Measurements from ENCODE around the gene CLSTN3. TPM values are rescaled to one million over a fixed set of nuclear protein-coding genes. Genes with fewer than 3 reads are reported as not detected.

The CLSTN3 gene
- total and polyA plus RNA-seq, 7 experiments from 2014 or later = 1.1 to 76.3 (median 25.5) TPM

DNA sequence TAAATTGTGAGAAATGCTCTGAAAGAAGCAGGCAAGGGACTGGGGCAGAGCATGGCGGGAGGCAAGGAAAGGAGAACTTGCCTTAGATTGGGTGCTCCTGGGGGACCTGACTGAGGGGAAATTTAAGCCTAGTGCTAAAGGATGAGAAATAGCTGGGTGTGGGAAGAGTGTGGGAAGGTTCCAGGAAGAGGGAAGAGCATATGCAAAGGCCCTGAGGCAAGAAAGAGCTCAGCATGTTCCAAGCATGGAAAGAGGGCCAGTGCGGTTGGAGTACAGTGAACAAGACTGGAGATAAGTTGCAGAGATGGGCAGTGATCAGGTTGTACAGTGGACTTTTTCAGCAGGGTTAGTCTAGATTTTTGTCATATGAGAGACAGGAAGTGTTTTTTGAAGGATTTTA is 9.0 kb downstream of the CLSTN3 start:
- peak overlapping the region in 1 of 9 donors; percentile 44 for H3K27ac Mint-ChIP-seq
- H3K36me3 ChIP-seq (ENCODE audit: control insufficient read depth in 2 of 3, insufficient read depth in 3 of 3, low read length in 3 of 3) = peaks cover 0 to 48% (median 0%) of the 10 kb centered on the region in 3 experiments
- no peak overlapping the region for H3K27ac ChIP-seq (ENCODE audit: low read depth, low read length)
- intact Hi-C loops (cut with micrococcal nuclease) = no loop called here
- no peaks in the 10 kb centered on the region for H3K27me3 ChIP-seq (ENCODE audit: control insufficient read depth in 2 of 2, insufficient read depth in 2 of 2, low read length in 2 of 2)
- DNase-seq (no peak), ATAC-seq (no peak)
- H3K4me3 ChIP-seq (ENCODE audit: low read length) = no peak overlapping the region
- H3K4me3 Mint-ChIP-seq = no peak overlapping the region
- H3K9me3 Mint-ChIP-seq = no peaks in the 10 kb centered on the region
- H3K9me3 ChIP-seq (ENCODE audit: control insufficient read depth in 2 of 3, low read length in 3 of 3) = no peaks in the 10 kb centered on the region
- peaks cover 8 to 59% (median 23%) of the 10 kb centered on the region in 5 donors for H3K36me3 Mint-ChIP-seq
- peaks cover 0 to 3% of the 10 kb centered on the region in 2 donors for H3K4me1 ChIP-seq (ENCODE audit: control insufficient read depth in 2 of 2, insufficient read depth in 2 of 2, low read length in 2 of 2)
- ChIA-PET POLR2A (no interaction called here), CTCF (interaction anchor here (1.1 to 2.7 kb wide), 2 partner anchors 11 to 50 kb away, joined by 3 to 11 read pairs; partner anchors contain the start of gene PEX5)
- peaks cover 0 to 9% (median 5%) of the 10 kb centered on the region in 7 donors for H3K4me1 Mint-ChIP-seq
- H3K27me3 Mint-ChIP-seq = no peaks in the 10 kb centered on the region

DNA sequence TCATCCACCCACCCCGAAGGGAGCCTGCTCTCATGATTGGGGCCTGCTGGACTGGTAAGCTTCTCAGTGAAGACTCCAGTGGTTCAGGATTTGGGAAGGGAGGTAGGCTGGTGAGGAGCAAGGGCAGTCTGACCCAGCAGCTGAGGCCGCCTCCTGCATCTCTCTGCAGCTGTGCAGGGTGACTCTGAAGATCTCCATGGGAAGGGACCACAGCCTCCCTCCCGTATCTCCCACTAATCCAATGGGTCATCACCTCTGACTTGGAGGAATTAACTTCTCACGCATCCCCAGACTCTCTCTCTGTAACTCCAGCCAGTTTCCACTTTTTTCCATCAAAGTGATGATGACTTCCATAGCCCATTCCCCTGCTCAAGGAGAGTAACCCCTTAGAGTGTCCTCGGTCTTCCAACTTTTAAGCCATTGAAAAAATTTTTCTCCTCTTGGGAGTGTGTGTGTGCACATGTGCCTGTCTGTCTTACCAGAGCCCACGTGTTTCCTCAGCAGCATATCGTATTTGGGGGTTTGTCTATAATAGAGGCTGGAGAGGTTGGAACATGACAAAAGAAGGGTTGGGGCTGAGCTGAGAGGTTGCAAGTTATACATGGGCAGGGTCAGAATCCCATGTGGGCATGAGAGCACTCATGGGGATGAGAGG is 11.3 kb downstream of the CLSTN3 start:
- H3K36me3 Mint-ChIP-seq = peaks cover 1 to 49% (median 25%) of the 10 kb centered on the region in 5 donors
- no peaks in the 10 kb centered on the region for H3K27me3 ChIP-seq (ENCODE audit: control insufficient read depth in 2 of 2, insufficient read depth in 2 of 2, low read length in 2 of 2)
- H3K27me3 Mint-ChIP-seq = no peaks in the 10 kb centered on the region
- peak overlapping the region in 3 of 9 donors; percentile 23 to 76 (median 58) for H3K27ac Mint-ChIP-seq
- DNase-seq (no peak), ATAC-seq (no peak)
- peaks cover 0 to 16% (median 5%) of the 10 kb centered on the region in 7 donors for H3K4me1 Mint-ChIP-seq
- ChIA-PET POLR2A (interaction anchor here (0.6 kb wide), 1 partner anchor 11 kb away, joined by 3 read pairs; no protein-coding TSS in a partner anchor), CTCF (interaction anchor here (0.6 to 2.7 kb wide), 11 partner anchors 9 to 1097 kb away, joined by 3 to 11 read pairs (median 4); partner anchors contain the start of genes C1RL and PEX5)
- H3K4me3 ChIP-seq (ENCODE audit: low read length) = no peak overlapping the region
- H3K4me1 ChIP-seq (ENCODE audit: control insufficient read depth in 2 of 2, insufficient read depth in 2 of 2, low read length in 2 of 2) = peaks cover 0 to 3% of the 10 kb centered on the region in 2 donors
- no peak overlapping the region for H3K4me3 Mint-ChIP-seq
- intact Hi-C loops (cut with micrococcal nuclease) = loop anchor here (1.0 to 2.0 kb wide), 3 partner anchors 47 to 497 kb away; no protein-coding TSS in a partner anchor
- H3K9me3 Mint-ChIP-seq = no peaks in the 10 kb centered on the region
- no peak overlapping the region for H3K27ac ChIP-seq (ENCODE audit: low read depth, low read length)
- peaks cover 0 to 31% (median 0%) of the 10 kb centered on the region in 3 experiments for H3K36me3 ChIP-seq (ENCODE audit: control insufficient read depth in 2 of 3, insufficient read depth in 3 of 3, low read length in 3 of 3)
- no peaks in the 10 kb centered on the region for H3K9me3 ChIP-seq (ENCODE audit: control insufficient read depth in 2 of 3, low read length in 3 of 3)

DNA sequence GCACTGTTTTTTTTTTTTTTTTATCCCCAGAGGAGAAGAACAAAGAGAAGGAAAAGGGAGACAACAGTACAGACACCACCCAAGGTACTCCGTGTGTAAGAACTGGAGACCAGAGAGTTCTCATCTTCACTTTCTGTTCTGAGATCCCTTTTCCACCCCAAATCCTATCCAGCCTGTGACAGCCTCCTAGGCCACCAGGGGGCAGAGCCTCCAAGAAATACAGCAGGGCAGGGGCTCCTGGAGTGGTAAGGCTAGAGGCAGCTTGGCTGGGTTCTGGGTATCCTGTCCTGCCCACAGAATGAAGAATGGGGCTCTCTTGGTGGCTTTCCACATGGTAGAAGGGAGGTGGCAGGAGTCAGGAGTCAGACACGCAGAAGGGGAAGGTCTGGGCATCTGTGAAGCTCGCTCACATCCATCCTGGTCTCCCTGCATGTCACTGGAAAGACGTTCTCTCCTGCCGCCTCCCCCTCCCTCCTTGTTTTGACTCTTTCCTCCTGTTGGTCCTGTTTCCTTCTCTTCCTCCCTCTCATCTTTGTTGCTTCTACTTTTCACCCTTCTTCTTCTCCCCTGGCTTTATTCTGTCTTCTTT is 12.0 kb downstream of the CLSTN3 start:
- peaks cover 0 to 19% (median 5%) of the 10 kb centered on the region in 7 donors for H3K4me1 Mint-ChIP-seq
- peaks cover 4 to 44% (median 25%) of the 10 kb centered on the region in 5 donors for H3K36me3 Mint-ChIP-seq
- peak; percentile 83 for ATAC-seq
- no peaks in the 10 kb centered on the region for H3K9me3 Mint-ChIP-seq
- H3K36me3 ChIP-seq (ENCODE audit: control insufficient read depth in 2 of 3, insufficient read depth in 3 of 3, low read length in 3 of 3) = peaks cover 0 to 24% (median 3%) of the 10 kb centered on the region in 3 experiments
- no peak overlapping the region for H3K27ac Mint-ChIP-seq
- intact Hi-C loops (cut with micrococcal nuclease) = loop anchor here (1.0 to 2.0 kb wide), 3 partner anchors 46 to 496 kb away; no protein-coding TSS in a partner anchor
- H3K9me3 ChIP-seq (ENCODE audit: control insufficient read depth in 2 of 3, low read length in 3 of 3) = no peaks in the 10 kb centered on the region
- peak in 8 of 9 donors; percentile 33 to 60 (median 56) for DNase-seq
- POLR2A ChIA-PET = interaction anchor here (0.6 kb wide), 1 partner anchor 11 kb away, joined by 3 read pairs; no protein-coding TSS in a partner anchor
- peaks cover 0 to 3% of the 10 kb centered on the region in 2 donors for H3K4me1 ChIP-seq (ENCODE audit: control insufficient read depth in 2 of 2, insufficient read depth in 2 of 2, low read length in 2 of 2)
- no peaks in the 10 kb centered on the region for H3K27me3 Mint-ChIP-seq
- H3K4me3 Mint-ChIP-seq = no peak overlapping the region
- H3K27me3 ChIP-seq (ENCODE audit: control insufficient read depth in 2 of 2, insufficient read depth in 2 of 2, low read length in 2 of 2) = no peaks in the 10 kb centered on the region
- CTCF ChIA-PET = interaction anchor here (0.6 to 1.6 kb wide), 7 partner anchors 11 to 1096 kb away, joined by 3 to 5 read pairs (median 4); partner anchors contain the start of gene PEX5
- no peak overlapping the region for H3K4me3 ChIP-seq (ENCODE audit: low read length)
- H3K27ac ChIP-seq (ENCODE audit: low read depth, low read length) = no peak overlapping the region

DNA sequence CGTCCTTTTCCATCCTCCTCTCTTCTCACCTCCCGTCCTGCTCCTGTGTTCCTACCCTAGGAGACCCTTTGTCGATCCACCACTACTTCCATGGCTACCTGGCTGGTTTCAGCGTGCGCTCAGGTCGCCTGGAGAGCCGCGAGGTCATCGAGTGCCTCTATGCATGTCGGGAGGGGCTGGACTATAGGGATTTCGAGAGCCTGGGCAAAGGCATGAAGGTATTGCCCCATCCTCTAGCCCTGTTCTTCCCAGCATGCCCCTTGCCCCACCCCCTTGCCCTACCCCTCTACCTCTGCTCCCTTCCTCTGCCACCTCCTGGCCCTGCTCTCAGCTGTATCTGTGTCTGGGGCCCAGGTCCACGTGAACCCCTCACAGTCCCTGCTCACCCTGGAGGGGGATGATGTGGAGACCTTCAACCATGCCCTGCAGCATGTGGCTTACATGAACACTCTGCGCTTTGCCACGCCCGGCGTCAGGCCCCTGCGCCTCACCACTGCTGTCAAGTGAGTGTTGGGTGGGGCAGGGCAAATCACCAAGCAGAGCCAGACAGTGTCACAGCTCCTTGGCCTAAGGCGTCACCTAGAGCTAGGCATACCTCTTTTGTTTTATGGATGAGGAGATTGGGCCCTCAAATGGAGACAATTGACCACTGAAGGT is 12.8 kb downstream of the CLSTN3 start:
- Histone ChIP-seq H3K4me1 (ENCODE audit: control insufficient read depth in 2 of 2, insufficient read depth in 2 of 2, low read length in 2 of 2) (peaks cover 0 to 3% of the 10 kb centered on the region in 2 donors), H3K4me3 (ENCODE audit: low read length) (no peak overlapping the region), H3K27ac (ENCODE audit: low read depth, low read length) (no peak overlapping the region), H3K9me3 (ENCODE audit: control insufficient read depth in 2 of 3, low read length in 3 of 3) (no peaks in the 10 kb centered on the region), H3K36me3 (ENCODE audit: control insufficient read depth in 2 of 3, insufficient read depth in 3 of 3, low read length in 3 of 3) (peaks cover 0 to 16% (median 5%) of the 10 kb centered on the region in 3 experiments), H3K27me3 (ENCODE audit: control insufficient read depth in 2 of 2, insufficient read depth in 2 of 2, low read length in 2 of 2) (no peaks in the 10 kb centered on the region)
- Mint-ChIP-seq H3K27ac (no peak overlapping the region), H3K36me3 (peaks cover 4 to 41% (median 19%) of the 10 kb centered on the region in 5 donors), H3K9me3 (no peaks in the 10 kb centered on the region), H3K4me1 (peaks cover 0 to 19% (median 5%) of the 10 kb centered on the region in 7 donors), H3K27me3 (no peaks in the 10 kb centered on the region), H3K4me3 (no peak overlapping the region)
- ATAC-seq = no peak
- ChIA-PET CTCF (interaction anchor here (1.1 to 1.6 kb wide), 2 partner anchors 46 to 74 kb away, joined by 3 to 4 read pairs; no protein-coding TSS in a partner anchor), POLR2A (no interaction called here)
- DNase-seq = no peak
- intact Hi-C loops (cut with micrococcal nuclease) = loop anchor here (1.0 to 2.0 kb wide), 3 partner anchors 45 to 495 kb away; no protein-coding TSS in a partner anchor

DNA sequence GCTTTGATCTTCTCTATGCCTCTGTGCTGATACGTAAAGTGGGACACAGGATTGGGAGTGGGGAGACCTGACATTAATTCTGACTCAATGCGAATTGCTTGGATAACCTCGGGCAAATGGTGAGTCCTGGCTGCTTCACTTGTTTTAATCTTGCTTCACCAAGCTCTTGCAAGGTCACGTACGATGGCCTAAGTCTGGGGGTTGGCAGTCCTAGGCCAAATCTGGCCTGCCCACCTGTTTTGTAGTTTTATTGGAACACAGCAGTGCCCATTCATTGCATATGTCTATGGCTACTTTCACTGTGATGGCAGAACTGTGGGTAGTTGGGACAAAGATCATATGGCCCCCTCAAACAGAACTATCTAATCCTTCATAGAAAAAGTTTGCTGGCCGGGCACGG is 13.4 kb downstream of the CLSTN3 start:
- peaks cover 0 to 19% (median 5%) of the 10 kb centered on the region in 7 donors for H3K4me1 Mint-ChIP-seq
- Histone ChIP-seq H3K27me3 (ENCODE audit: control insufficient read depth in 2 of 2, insufficient read depth in 2 of 2, low read length in 2 of 2) (no peaks in the 10 kb centered on the region), H3K4me1 (ENCODE audit: control insufficient read depth in 2 of 2, insufficient read depth in 2 of 2, low read length in 2 of 2) (peaks cover 0 to 3% of the 10 kb centered on the region in 2 donors), H3K36me3 (ENCODE audit: control insufficient read depth in 2 of 3, insufficient read depth in 3 of 3, low read length in 3 of 3) (peaks cover 0 to 15% (median 5%) of the 10 kb centered on the region in 3 experiments), H3K4me3 (ENCODE audit: low read length) (no peak overlapping the region), H3K9me3 (ENCODE audit: control insufficient read depth in 2 of 3, low read length in 3 of 3) (no peaks in the 10 kb centered on the region), H3K27ac (ENCODE audit: low read depth, low read length) (no peak overlapping the region)
- no peaks in the 10 kb centered on the region for H3K27me3 Mint-ChIP-seq
- no peaks in the 10 kb centered on the region for H3K9me3 Mint-ChIP-seq
- intact Hi-C loops (cut with micrococcal nuclease) = loop anchor here in 1 of 2 donors (2.0 kb wide), 1 partner anchor 317 kb away; no protein-coding TSS in a partner anchor
- no peak overlapping the region for H3K27ac Mint-ChIP-seq
- ATAC-seq (no peak), DNase-seq (no peak)
- ChIA-PET POLR2A (no interaction called here), CTCF (interaction anchor here (0.7 to 2.3 kb wide), 4 partner anchors 17 to 45 kb away, joined by 3 to 5 read pairs (median 4); no protein-coding TSS in a partner anchor)
- H3K4me3 Mint-ChIP-seq = no peak overlapping the region
- H3K36me3 Mint-ChIP-seq = peaks cover 4 to 40% (median 15%) of the 10 kb centered on the region in 5 donors

Data from naive thymus-derived CD4-positive, alpha-beta T cell (primary cell).